ENCODE measurements around the gene FHIT.

FHIT gene

GRCh38 chr3:59714066-59714465 lies 1537.2 kb downstream of the FHIT start:
- peaks cover 10% of the 10 kb centered on the region for H3K36me3 Mint-ChIP-seq (ENCODE audit: low read depth)
- H3K4me1 Mint-ChIP-seq, result peaks cover 4% of the 10 kb centered on the region
- peaks cover 30% of the 10 kb centered on the region for H3K9me3 Mint-ChIP-seq
- DNase-seq, result no peak
- H3K4me3 Mint-ChIP-seq, result no peak overlapping the region
- H3K27ac Mint-ChIP-seq, result no peak overlapping the region
- no peak for TF ChIP-seq CTCF (IDR thresholded peaks at IDR 0.05)
- H3K27me3 Mint-ChIP-seq (ENCODE audit: low read depth, poor library complexity), result peaks cover 3% of the 10 kb centered on the region

- no peak overlapping the region for H3K4me3 Mint-ChIP-seq
- no peak for TF ChIP-seq CTCF (IDR thresholded peaks at IDR 0.05)
Observed at GRCh38 chr3:59710554-59710953, 1540.7 kb downstream of the FHIT start.

GRCh38 chr3:59709702-59710553 lies 1541.3 kb downstream of the FHIT start:
- Mint-ChIP-seq H3K4me1 (peaks cover 18% of the 10 kb centered on the region), H3K9me3 (peaks cover 23% of the 10 kb centered on the region), H3K4me3 (no peak overlapping the region), H3K27ac (no peak overlapping the region), H3K36me3 (ENCODE audit: low read depth) (peaks cover 10% of the 10 kb centered on the region), H3K27me3 (ENCODE audit: low read depth, poor library complexity) (no peaks in the 10 kb centered on the region)
- DNase-seq, result no peak
- no peak for TF ChIP-seq CTCF (IDR thresholded peaks at IDR 0.05)

More at GRCh38 chr3:59710554-59710953, 1540.7 kb downstream of the FHIT start:
- DNase-seq, result no peak
- Mint-ChIP-seq H3K9me3 (peaks cover 29% of the 10 kb centered on the region), H3K4me1 (peaks cover 12% of the 10 kb centered on the region), H3K27me3 (ENCODE audit: low read depth, poor library complexity) (no peaks in the 10 kb centered on the region), H3K36me3 (ENCODE audit: low read depth) (peaks cover 10% of the 10 kb centered on the region), H3K27ac (no peak overlapping the region)

- H3K36me3 Mint-ChIP-seq (ENCODE audit: low read depth), result peaks cover 5% of the 10 kb centered on the region
- H3K27me3 Mint-ChIP-seq (ENCODE audit: low read depth, poor library complexity), result no peaks in the 10 kb centered on the region
- no peak overlapping the region for H3K27ac Mint-ChIP-seq
- TF ChIP-seq CTCF (IDR thresholded peaks at IDR 0.05), result no peak
- H3K4me3 Mint-ChIP-seq, result no peak overlapping the region
- H3K9me3 Mint-ChIP-seq, result peaks cover 11% of the 10 kb centered on the region
- peaks cover 28% of the 10 kb centered on the region for H3K4me1 Mint-ChIP-seq
- DNase-seq, result no peak
Observed at GRCh38 chr3:59708202-59708601, 1543.0 kb downstream of the FHIT start.

DNA sequence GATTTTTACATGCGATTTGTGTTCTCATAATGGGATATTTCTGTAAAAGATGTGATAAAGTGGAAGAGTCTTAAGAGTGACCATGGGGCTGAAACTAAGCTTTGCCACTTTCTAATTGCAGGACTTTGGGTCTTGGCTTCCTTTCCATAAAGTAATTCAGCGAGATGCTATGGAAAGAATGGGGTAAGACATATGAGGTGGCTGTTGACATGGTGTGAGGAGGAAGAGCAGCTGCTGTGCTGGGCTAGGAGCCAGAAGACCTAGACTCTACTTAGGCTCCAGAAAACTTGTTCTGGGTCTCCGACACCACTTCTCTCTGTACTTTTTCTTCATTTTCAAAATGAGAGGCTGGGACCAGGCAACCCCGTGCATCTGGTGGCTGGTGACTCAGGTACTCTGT lies 1547.0 kb downstream of the FHIT start:
- Mint-ChIP-seq H3K36me3 (ENCODE audit: low read depth) (no peaks in the 10 kb centered on the region), H3K9me3 (peaks cover 5% of the 10 kb centered on the region), H3K4me1 (peaks cover 50% of the 10 kb centered on the region), H3K4me3 (no peak overlapping the region), H3K27ac (no peak overlapping the region), H3K27me3 (ENCODE audit: low read depth, poor library complexity) (no peaks in the 10 kb centered on the region)
- DNase-seq, result no peak
- no peak for TF ChIP-seq CTCF (IDR thresholded peaks at IDR 0.05)
